ENCODE results near the gene SLC1A7.

DNA sequence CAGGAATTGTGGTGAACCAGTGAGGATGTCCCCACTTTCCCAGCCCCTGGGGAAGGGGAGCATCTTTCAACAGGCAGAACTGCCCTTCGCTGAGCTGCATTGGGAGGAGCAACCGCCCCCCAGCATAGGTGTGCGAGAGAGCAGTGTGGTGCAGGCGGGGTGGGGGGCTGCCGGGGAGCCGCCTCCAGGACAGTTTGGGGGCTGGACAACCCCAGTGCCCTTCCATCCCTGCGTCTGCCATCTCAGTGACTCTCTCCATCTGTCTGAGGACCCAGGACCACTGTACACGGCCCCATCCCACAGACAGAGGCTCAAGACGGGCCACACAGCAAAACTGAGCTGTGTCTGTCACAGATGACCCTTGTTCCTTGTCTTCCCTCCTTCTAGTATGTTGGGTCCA lies 66.3 kb downstream of the SLC1A7 start:
- TF ChIP-seq, protein P1, sequence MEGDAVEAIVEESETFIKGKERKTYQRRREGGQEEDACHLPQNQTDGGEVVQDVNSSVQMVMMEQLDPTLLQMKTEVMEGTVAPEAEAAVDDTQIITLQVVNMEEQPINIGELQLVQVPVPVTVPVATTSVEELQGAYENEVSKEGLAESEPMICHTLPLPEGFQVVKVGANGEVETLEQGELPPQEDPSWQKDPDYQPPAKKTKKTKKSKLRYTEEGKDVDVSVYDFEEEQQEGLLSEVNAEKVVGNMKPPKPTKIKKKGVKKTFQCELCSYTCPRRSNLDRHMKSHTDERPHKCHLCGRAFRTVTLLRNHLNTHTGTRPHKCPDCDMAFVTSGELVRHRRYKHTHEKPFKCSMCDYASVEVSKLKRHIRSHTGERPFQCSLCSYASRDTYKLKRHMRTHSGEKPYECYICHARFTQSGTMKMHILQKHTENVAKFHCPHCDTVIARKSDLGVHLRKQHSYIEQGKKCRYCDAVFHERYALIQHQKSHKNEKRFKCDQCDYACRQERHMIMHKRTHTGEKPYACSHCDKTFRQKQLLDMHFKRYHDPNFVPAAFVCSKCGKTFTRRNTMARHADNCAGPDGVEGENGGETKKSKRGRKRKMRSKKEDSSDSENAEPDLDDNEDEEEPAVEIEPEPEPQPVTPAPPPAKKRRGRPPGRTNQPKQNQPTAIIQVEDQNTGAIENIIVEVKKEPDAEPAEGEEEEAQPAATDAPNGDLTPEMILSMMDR (IDR thresholded peaks at IDR 0.05; ENCODE audit: insufficient read depth, low read length, poor library complexity, severe bottlenecking), result no peak
- TF ChIP-seq EZH2phosphoT487 (conservative IDR thresholded peaks at IDR 0.05; ENCODE audit: low read length), result no peak
